Measurements from ENCODE around the gene ARHGAP45.

ARHGAP45 gene

DNA sequence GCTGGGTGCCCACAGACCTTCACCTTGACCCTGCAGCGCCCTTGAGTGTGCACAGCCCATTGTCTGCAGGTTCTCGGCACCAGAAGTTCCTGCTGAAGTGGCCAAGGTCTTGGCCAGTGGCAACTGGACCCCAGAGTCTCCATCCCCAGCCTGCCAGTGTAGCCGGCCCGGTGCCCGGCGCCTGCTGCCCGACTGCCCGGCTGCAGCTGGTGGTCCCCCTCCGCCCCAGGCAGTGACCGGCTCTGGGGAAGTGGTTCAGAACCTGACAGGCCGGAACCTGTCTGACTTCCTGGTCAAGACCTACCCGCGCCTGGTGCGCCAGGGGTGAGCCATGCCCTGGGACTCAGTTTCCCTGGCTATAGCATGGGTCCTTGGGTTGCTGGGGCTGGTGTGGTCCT lies 11.9 kb upstream of the ARHGAP45 start:
- no peak for DNase-seq (ENCODE audit: low read depth in 2 of 2)

DNA sequence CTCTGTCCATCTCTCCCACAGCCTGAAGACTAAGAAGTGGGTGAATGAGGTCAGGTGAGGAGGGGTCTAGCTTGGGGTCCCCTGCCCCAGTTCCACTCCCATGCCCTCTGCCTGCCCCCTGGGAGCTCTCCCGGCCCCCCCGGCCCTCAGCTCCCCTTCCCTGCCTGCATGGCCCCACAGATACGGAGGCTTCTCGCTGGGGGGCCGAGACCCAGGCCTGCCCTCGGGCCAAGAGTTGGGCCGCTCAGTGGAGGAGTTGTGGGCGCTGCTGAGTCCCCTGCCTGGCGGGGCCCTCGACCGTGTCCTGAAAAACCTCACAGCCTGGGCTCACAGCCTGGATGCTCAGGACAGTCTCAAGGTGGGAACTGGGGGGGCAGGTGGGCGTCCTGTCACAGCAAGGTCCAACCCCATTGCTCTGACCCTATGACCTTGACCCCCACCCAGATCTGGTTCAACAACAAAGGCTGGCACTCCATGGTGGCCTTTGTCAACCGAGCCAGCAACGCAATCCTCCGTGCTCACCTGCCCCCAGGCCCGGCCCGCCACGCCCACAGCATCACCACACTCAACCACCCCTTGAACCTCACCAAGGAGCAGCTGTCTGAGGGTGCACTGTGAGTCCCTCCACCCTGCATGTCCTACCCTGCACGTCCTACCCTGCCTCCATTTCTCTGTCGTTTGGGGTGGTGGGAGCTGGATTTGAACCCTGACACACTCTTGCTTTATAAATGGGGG lies 10.9 kb upstream of the ARHGAP45 start:
- DNase-seq (ENCODE audit: low read depth in 2 of 2): no peak

DNA sequence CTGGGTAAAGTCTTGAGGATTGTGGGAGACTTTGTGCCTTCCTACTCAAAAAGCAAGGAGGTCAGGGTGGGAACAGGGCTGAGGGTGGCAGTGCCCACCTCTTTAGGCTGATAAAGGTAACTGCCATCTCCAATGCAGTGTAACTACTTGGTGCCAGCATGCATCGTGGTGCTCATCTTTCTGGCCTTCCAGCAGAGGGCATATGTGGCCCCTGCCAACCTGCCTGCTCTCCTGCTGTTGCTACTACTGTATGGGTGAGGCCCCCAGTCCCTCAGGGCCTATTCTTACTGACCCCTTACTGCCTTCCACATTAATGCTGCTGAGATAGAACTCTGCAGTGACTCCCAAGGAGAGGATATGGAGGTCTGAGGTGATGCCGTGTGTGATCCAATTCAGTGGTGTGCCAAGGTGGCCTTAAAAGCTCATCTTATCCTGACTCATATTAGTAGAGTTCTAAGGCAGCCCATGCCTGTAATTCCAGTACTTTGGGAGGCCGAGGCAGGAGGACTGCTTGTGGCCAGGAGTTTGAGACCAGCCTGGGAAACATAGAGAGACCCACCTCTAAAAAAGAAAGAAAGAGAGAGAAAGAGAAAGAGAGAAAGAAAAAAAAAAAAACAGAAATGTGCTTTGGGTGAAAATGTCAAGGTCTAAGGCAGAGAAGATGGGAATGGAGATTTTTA lies 9.7 kb upstream of the ARHGAP45 start:
- DNase-seq (ENCODE audit: low read depth in 2 of 2): no peak

DNA sequence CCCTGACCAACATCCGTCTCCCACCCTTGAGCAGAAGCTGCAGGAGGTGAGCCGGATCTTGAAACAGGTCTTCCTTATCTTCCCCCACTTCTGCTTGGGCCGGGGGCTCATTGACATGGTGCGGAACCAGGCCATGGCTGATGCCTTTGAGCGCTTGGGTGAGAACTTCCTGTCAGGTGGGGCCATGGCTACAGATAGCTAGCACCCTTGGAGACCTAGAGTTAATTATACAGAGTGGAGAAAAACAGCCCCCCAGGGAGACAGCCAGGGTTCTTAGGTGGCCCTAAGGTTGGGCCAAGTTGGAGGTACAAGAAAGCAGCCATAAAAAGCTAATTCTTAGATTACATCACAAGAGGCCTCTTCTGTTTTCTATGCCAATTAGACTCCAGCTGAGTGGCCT lies 8.9 kb upstream of the ARHGAP45 start:
- DNase-seq (ENCODE audit: low read depth in 2 of 2): no peak

DNA sequence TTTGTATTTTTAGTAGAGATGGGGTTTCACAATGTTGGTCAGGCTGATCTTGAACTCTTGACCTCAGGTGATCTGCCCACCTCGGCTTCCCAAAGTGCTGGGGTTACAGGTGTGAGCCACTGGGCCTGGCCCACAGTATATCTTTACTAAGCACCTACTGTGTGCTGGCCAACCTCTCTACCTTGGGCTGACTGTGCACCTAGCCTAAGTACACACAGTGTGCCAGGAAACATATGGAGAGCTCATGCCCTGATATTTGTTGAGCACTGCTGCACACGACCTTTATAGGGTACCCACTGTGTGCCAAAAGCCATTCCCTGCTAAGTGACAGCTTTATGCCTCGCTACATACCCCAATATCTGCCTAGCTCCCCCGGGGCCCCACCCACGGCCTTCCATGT lies 6.3 kb upstream of the ARHGAP45 start:
- DNase-seq (ENCODE audit: low read depth in 2 of 2): no peak

DNA sequence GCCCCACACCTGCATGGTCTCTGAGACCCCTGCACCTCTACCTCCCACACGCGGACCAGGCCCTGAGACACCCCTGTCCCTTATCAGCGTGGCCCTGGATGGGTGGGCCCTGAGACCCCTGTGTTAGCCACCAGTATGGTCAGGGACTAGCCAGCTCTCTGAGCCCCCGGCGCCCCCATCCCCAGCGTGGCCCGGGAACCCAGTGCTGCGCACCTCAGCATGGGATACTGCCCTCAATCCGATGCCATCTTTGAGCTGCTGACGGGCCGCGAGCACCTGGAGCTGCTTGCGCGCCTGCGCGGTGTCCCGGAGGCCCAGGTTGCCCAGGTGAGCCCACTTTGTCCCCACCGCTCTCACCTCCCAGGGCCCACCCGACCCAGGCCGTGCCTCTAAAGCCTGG lies 5.0 kb upstream of the ARHGAP45 start:
- DNase-seq (ENCODE audit: low read depth in 2 of 2): no peak

DNA sequence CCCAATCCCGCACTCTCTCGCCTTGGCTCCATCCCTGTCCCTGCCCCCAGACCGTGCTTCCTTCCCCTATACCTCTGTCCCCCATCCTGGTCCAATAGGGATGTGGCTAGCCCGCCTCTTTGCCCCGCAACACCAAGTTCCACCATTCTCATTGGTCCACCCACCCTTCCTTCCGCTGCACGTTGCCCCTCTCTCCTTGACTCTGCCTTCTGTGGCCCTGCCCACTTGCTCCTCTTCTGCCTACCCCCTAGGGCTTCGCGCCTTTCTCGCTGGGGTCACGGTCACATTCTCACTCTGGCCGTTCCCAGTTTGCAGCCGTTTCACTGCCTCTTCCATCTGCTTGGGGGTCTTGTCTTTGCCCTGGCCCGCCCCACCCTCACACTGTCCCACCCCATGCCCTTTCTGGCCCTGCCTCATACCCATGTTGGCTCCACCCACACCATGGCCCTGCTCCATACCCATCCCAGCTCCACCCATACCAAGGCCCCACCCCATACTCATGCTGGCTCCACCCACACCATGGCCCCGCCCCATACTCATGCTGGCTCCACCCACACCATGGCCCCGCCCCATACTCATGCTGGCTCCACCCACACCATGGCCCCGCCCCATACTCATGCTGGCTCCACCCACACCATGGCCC lies 4.5 kb upstream of the ARHGAP45 start:
- peak; percentile 50 to 51 for DNase-seq (ENCODE audit: low read depth in 2 of 2)

DNA sequence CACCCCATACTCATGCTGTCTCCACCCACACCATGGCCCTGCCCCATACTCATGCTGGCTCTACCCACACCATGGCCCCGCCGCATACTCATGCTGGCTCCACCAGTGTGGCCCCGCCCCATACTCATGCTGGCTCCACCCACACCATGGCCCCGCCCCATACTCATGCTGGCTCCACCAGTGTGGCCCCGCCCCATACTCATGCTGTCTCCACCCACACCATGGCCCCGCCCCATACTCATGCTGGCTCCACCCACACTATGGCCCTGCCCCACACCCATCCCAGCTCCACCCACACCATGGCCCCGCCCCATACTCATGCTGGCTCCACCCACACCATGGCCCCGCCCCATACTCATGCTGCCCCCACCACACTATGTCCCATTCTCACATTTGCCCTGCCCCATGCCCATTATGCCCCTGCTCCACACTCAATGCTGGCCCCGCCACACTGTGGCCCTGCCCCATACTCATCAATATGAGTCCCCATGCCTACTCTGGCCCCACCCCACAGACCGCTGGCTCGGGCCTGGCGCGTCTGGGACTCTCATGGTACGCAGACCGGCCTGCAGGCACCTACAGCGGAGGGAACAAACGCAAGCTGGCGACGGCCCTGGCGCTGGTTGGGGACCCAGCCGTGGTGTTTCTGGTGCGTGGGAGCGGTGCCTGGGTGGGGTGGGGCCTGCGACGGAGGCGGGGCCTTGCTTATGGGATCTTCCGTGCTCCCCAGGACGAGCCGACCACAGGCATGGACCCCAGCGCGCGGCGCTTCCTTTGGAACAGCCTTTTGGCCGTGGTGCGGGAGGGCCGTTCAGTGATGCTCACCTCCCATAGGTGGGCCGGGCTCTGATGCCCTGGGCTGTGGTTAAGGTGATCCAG lies 3.7 kb upstream of the ARHGAP45 start:
- peak; percentile 70 to 71 for DNase-seq (ENCODE audit: low read depth in 2 of 2)

DNA sequence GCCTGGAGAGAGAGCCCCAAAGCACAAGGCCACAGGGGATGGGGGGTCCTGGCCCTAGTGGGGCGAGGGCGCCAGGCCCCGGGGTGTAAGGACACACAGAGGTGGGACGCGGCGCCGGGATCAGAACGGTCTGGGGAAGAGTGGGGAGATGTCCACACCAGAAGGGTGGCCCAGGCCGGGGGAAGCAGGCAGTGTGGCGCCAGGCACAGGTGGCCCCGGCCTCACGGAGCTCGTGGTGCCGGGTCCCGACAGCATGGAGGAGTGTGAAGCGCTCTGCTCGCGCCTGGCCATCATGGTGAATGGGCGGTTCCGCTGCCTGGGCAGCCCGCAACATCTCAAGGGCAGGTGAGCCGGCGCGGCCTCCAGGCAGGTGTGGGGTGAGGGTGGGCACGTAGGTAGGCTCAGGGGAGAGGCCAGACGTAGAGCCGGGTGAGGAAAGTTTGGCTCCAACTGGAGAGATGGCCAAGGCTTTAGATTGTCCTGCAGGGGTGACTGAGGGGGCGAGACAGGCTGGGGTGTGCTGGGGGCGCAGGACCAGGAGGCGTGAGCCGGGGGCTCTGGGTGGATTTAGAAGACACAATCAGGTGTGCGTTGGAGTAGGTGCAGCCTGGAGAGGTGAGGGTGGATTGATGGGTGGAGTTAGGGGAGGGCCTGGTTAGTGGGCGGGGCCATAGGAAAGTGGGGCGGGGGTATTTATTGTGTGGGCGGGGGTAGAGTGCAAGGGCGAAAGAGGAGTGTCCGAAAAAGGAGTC lies 2.9 kb upstream of the ARHGAP45 start:
- no peak for DNase-seq (ENCODE audit: low read depth in 2 of 2)

DNA sequence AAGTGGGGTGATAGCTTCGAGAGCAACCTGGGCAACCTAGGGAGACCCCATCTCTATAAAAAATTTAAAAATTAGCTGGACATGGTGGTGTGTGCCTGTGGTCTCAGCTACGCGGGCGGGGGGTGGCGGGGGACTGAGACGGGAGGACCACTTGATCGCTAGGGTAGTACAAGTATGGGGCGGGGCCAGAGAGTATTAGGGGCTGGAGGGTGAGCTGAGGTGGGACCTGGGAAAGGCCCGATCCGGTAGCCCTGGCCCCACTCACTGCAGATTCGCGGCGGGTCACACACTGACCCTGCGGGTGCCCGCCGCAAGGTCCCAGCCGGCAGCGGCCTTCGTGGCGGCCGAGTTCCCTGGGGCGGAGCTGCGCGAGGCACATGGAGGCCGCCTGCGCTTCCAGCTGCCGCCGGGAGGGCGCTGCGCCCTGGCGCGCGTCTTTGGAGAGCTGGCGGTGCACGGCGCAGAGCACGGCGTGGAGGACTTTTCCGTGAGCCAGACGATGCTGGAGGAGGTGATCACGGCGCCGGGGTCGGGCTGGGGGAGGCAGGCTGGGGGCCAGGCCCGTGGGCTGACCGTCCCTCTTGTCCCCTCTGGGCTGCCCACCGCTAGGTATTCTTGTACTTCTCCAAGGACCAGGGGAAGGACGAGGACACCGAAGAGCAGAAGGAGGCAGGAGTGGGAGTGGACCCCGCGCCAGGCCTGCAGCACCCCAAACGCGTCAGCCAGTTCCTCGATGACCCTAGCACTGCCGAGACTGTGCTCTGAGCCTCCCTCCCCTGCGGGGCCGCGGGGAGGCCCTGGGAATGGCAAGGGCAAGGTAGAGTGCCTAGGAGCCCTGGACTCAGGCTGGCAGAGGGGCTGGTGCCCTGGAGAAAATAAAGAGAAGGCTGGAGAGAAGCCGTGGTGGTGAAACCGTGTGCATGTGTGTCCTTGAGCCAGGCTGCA lies 2.0 kb upstream of the ARHGAP45 start:
- DNase-seq (ENCODE audit: low read depth in 2 of 2): peak in 1 of 2 donors; percentile 69

DNA sequence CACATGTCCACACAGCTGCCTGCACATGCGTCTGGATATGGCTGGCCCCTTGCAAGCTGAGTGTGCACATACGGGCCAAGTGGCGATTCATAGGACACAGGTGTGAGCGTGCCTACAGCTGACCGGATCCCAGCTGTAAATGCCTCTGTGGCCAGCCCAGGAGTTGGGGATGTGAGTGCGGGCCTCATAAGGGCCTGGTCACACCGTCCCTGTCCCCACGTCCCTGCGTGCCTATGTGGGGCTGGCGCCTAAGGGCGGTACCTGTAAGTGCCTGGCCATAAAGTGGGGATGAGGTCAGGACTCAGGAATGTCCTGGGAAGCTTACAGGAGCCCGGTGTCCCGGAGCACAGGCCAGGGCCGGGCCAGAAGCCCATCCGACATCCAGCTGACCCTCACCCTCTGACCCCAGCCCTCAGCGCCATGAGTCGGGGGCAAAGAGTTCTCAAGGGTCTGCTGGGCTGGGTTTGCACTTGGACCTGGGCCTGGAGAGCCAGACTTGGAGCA lies 1.3 kb upstream of the ARHGAP45 start:
- DNase-seq (ENCODE audit: low read depth in 2 of 2): no peak

DNA sequence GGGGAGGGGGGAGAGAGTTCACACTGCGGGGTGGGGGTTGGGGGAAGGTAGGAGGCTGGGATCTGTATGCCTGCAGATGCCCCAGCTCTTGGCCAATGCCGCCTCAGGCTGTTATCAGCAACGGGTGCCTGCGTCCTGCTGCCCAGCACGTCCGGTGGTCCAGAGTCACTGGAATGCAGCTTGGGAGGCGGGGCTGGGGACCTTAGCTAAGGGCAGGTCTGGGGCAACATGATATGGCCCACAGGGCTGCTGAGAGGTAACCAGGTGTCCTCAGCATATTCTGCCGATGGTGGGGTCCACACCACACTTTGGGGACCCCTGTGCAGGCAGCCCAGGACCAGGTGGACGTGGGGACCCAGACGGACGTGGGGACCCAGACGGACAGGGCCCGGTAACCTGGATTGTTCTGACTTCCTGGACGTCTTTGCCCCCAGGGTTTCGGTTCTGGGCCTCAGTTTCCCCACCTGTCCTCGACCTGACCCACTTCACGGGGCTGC lies 668 bp upstream of the ARHGAP45 start:
- no peak for DNase-seq (ENCODE audit: low read depth in 2 of 2)

DNA sequence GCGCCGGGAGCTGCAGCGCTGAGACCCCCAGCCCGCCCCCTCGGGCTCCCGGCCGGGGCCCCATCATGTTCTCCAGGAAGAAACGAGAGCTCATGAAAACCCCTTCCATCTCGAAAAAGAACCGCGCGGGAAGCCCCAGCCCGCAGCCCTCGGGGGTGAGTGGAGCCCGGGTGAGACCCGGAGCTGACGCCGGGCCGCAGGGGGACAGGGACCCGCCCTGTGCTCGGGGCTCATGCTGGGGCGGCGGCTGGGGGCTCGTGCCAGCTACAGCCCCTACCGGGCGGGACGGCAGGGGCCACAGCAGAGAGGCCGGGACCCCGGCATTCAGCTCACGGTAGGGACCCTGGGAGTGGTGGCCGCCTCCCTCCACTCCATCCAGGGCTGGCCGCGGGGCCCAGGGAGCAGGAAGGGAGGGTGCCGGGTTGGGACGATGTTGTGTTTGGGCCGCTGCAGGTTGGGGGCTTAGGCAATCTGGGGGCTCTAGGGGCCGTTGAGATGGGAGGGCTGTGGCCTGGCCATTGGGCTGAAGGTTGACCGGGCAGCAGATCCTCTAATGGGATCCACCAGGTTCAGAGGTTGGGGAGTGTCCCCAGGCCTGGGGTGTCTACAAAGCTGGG lies 482 bp downstream of the ARHGAP45 start:
- DNase-seq (ENCODE audit: low read depth in 2 of 2): no peak

DNA sequence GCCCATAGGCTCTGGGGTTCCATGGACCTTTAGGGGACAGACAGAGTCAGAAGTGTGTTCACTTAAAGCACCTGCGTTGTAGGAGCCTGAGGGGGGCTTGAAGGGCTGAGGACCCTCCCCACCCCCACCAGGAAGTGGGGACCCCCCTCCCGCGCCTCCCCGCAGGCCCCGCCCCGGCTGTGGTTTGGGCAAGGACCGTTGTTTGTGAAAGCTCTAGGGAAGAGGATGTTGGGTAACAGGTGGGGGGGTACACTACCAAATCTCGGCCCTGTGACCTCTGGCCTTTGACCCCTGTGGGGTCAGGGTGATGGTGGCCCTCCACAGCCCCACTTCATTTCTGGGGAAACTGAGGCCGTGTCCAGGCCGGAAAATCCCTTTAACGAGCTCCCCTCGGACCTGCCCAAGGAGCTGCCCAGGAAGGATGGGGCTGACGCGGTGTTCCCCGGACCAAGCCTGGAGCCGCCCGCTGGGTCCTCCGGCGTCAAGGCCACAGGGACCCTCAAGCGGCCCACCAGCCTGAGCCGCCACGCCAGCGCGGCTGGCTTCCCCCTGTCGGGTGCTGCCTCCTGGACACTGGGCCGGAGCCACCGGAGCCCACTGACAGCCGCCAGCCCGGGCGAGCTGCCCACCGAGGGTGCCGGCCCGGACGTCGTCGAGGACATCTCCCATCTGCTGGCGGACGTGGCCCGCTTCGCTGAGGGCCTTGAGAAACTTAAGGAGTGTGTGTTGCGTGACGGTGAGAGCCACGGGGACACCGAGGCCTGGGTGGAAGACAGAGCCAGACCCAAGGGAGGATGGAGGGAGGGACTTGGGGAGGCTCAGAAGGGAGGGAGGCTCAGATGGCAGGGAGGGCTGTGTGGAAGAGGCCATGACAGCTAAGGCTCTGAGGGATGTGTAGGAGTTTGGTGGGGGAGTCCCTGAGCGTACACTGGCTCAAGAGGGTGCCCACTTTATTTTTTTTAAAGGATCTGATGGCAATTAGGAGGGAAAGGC lies 1.3 kb downstream of the ARHGAP45 start:
- no peak for DNase-seq (ENCODE audit: low read depth in 2 of 2)

DNA sequence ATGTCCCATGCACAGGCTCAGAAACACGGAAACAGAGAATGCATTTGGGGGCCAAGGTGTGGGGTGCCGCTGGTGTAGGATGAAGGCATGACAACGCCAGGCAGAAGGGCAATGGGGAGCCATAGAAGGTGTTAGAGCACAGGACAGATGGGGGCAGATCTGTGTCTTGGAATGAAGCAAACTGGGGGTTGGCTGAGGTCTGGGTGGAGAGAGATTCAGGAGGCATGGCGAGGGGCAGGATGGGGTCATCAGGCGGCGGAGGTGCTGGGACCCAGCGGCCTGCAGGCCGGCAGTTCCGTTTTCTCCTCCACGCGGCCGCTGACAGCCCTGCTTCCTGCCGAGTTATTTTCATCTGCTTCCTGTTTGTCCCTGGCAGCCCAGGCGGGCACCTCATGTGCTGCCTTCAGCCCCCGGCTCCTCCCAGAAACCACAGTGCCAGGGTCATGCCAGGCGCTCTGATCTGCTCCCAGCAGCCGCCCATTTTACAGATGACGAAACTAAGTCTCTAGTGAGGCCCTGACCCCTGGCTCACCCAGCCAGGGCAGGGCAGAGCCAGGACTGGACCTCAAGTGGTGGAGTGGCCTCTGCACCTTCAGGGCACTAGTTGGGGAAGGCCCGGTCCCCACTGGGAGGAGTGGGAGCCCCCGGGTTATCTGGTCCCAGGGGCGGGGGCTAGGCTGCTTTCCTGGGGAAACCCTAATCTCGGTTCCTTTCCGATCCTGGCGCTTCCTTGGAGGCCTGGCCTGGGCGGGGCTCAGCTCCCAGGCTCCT lies 2.2 kb downstream of the ARHGAP45 start:
- DNase-seq (ENCODE audit: low read depth in 2 of 2): no peak

DNA sequence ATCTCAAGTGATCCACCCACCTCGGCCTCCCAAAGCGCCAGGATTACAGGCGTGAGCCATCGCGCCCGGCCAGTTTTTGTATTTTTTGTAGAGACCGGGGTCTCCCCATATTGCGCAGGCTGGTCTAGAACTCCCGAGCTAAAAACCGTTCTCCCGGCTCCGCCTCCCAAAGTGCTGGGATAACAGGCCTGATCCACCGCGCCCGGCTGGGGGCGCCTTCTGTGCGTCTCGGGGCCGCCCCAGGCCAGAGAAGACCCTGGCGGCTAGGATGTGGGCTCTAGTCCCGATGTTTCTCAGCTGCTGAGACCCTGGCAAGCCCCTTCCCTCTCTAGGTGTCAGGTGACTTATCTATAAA lies 3.6 kb downstream of the ARHGAP45 start:
- DNase-seq (ENCODE audit: low read depth in 2 of 2): no peak
